ENCODE data around the gene NTRK3.

- TF ChIP-seq POLR2A (IDR thresholded peaks at IDR 0.05) (no peak), CTCF (IDR thresholded peaks at IDR 0.05) (no peak)
Observed at GRCh38 chr15:87977907-87978306, 278.6 kb downstream of the NTRK3 start.

Data from testis (tissue), 2 donors.